SK-N-SH treated with all-trans-retinoic acid at 6 μM for 48 hours (cell line): ENCODE measurements around the gene PRKCE.

ENCODE experiments used
- ATAC-seq: fragments of 200-7000 bp; cut with Tn5 transposase; 3 replicates; pipeline ENCODE4 v1.9.1; 2020; ENCODE audit warnings: mild to moderate bottlenecking, moderate library complexity
- BACH2 ChIP-seq: fragments of 250-450 bp; sonication (Bioruptor Pico); IDR thresholded peaks from 2 replicates; pipeline ENCODE4 v1.9.0; 2021; ENCODE audit warnings: mild to moderate bottlenecking, borderline replicate concordance
- CSDC2 ChIP-seq: fragments of 250-450 bp; sonication (Bioruptor Pico); IDR thresholded peaks from 2 replicates; pipeline ENCODE4 v1.5.0; 2020; ENCODE audit warnings: mild to moderate bottlenecking, moderate library complexity
- CSRNP3 ChIP-seq: fragments of 250-450 bp; sonication (Bioruptor Pico); IDR thresholded peaks from 2 replicates; pipeline ENCODE4 v1.5.1; 2021; ENCODE audit warnings: mild to moderate bottlenecking, moderate library complexity
- ESRRG ChIP-seq: fragments of 250-450 bp; sonication (Bioruptor Pico); IDR thresholded peaks from 2 replicates; pipeline ENCODE4 v1.6.1; 2021; ENCODE audit warnings: mild to moderate bottlenecking
- GLIS3 ChIP-seq: fragments of 250-450 bp; sonication (Bioruptor Pico); IDR thresholded peaks from 2 replicates; pipeline ENCODE4 v1.5.0; 2020; ENCODE audit warnings: mild to moderate bottlenecking, moderate library complexity
- PPARA ChIP-seq: fragments of 250-450 bp; sonication (Bioruptor Pico); IDR thresholded peaks from 2 replicates; pipeline ENCODE4 v1.5.0; 2020; ENCODE audit warnings: mild to moderate bottlenecking, borderline replicate concordance
- RARB ChIP-seq: fragments of 250-450 bp; sonication (Bioruptor Pico); IDR thresholded peaks from 2 replicates; pipeline ENCODE4 v1.8.0; 2021; ENCODE audit warnings: mild to moderate bottlenecking, moderate library complexity
- SNAI2 ChIP-seq: fragments of 250-450 bp; sonication (Bioruptor Pico); IDR thresholded peaks from 2 replicates; pipeline ENCODE4 v1.5.0; 2020; ENCODE audit warnings: mild to moderate bottlenecking, moderate library complexity
- TCF4 ChIP-seq: fragments of 250-450 bp; sonication (Bioruptor Pico); IDR thresholded peaks from 2 replicates; pipeline ENCODE4 v1.8.0; 2021; ENCODE audit warnings: mild to moderate bottlenecking, moderate library complexity, borderline replicate concordance
- TOX ChIP-seq: fragments of 250-450 bp; sonication (Bioruptor Pico); IDR thresholded peaks from 2 replicates; pipeline ENCODE4 v1.8.0; 2021; ENCODE audit warnings: mild to moderate bottlenecking, moderate library complexity, borderline replicate concordance
- ZC3H10 ChIP-seq: fragments of 250-450 bp; sonication (Bioruptor Pico); IDR thresholded peaks from 2 replicates; pipeline ENCODE4 v1.5.1; 2021; ENCODE audit warnings: mild to moderate bottlenecking, moderate library complexity
- ZFP3 ChIP-seq: fragments of 250-450 bp; sonication (Bioruptor Pico); IDR thresholded peaks from 2 replicates; pipeline ENCODE4 v1.5.0; 2020; ENCODE audit warnings: mild to moderate bottlenecking, moderate library complexity
- ZFP30 ChIP-seq: fragments of 450-650 bp; formaldehyde crosslinking; IDR thresholded peaks from 2 replicates; pipeline ENCODE4 v1.5.0; 2022; ENCODE audit warnings: mild to moderate bottlenecking, moderate library complexity
- ZNF565 ChIP-seq: fragments of 450-650 bp; formaldehyde crosslinking; conservative IDR thresholded peaks from 2 replicates; pipeline ENCODE4 v1.5.0; 2020; ENCODE audit warnings: low read depth, mild to moderate bottlenecking, moderate library complexity
- ZNF8 ChIP-seq: fragments of 450-650 bp; formaldehyde crosslinking; IDR thresholded peaks from 2 replicates; pipeline ENCODE4 v1.5.0; 2020; ENCODE audit warnings: mild to moderate bottlenecking, moderate library complexity
- TF ChIP-seq, protein P1 (sequence below): fragments of 250-450 bp; sonication (Bioruptor Pico); IDR thresholded peaks from 2 replicates; pipeline ENCODE4 v1.5.1; 2020; ENCODE audit warnings: low read depth, mild to moderate bottlenecking, moderate library complexity
- TF ChIP-seq, protein P2 (sequence below): fragments of 250-450 bp; sonication (Bioruptor Pico); IDR thresholded peaks from 2 replicates; pipeline ENCODE4 v1.8.0; 2020; ENCODE audit warnings: mild to moderate bottlenecking, moderate library complexity, borderline replicate concordance
- TF ChIP-seq, protein P3 (sequence below): fragments of 250-450 bp; sonication (Bioruptor Pico); IDR thresholded peaks from 2 replicates; pipeline ENCODE4 v1.5.0; 2020; ENCODE audit warnings: mild to moderate bottlenecking, moderate library complexity
- TF ChIP-seq, protein P4 (sequence below): fragments of 250-450 bp; sonication (Bioruptor Pico); IDR thresholded peaks from 2 replicates; pipeline ENCODE4 v1.8.0; 2021; ENCODE audit warnings: low read depth, mild to moderate bottlenecking, moderate library complexity, borderline replicate concordance

PRKCE gene

GRCh38 chr2:46058140-46058539 lies 406.7 kb downstream of the PRKCE start:
- ATAC-seq: no peak
- TF ChIP-seq RARB (CRISPR knock-in tag) (no peak), ZNF565 (CRISPR knock-in tag) (no peak), ZC3H10 (CRISPR knock-in tag) (no peak), TCF4 (CRISPR knock-in tag) (no peak), ESRRG (CRISPR knock-in tag) (no peak), ZFP30 (CRISPR knock-in tag) (no peak), PPARA (CRISPR knock-in tag) (no peak), ZNF8 (no peak), CSDC2 (CRISPR knock-in tag) (no peak)
- TF ChIP-seq, protein P1, sequence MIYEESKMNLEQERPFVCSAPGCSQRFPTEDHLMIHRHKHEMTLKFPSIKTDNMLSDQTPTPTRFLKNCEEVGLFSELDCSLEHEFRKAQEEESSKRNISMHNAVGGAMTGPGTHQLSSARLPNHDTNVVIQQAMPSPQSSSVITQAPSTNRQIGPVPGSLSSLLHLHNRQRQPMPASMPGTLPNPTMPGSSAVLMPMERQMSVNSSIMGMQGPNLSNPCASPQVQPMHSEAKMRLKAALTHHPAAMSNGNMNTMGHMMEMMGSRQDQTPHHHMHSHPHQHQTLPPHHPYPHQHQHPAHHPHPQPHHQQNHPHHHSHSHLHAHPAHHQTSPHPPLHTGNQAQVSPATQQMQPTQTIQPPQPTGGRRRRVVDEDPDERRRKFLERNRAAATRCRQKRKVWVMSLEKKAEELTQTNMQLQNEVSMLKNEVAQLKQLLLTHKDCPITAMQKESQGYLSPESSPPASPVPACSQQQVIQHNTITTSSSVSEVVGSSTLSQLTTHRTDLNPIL (CRISPR knock-in tag): no peak
- TF ChIP-seq, protein P2, sequence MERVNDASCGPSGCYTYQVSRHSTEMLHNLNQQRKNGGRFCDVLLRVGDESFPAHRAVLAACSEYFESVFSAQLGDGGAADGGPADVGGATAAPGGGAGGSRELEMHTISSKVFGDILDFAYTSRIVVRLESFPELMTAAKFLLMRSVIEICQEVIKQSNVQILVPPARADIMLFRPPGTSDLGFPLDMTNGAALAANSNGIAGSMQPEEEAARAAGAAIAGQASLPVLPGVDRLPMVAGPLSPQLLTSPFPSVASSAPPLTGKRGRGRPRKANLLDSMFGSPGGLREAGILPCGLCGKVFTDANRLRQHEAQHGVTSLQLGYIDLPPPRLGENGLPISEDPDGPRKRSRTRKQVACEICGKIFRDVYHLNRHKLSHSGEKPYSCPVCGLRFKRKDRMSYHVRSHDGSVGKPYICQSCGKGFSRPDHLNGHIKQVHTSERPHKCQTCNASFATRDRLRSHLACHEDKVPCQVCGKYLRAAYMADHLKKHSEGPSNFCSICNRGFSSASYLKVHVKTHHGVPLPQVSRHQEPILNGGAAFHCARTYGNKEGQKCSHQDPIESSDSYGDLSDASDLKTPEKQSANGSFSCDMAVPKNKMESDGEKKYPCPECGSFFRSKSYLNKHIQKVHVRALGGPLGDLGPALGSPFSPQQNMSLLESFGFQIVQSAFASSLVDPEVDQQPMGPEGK: no peak

DNA sequence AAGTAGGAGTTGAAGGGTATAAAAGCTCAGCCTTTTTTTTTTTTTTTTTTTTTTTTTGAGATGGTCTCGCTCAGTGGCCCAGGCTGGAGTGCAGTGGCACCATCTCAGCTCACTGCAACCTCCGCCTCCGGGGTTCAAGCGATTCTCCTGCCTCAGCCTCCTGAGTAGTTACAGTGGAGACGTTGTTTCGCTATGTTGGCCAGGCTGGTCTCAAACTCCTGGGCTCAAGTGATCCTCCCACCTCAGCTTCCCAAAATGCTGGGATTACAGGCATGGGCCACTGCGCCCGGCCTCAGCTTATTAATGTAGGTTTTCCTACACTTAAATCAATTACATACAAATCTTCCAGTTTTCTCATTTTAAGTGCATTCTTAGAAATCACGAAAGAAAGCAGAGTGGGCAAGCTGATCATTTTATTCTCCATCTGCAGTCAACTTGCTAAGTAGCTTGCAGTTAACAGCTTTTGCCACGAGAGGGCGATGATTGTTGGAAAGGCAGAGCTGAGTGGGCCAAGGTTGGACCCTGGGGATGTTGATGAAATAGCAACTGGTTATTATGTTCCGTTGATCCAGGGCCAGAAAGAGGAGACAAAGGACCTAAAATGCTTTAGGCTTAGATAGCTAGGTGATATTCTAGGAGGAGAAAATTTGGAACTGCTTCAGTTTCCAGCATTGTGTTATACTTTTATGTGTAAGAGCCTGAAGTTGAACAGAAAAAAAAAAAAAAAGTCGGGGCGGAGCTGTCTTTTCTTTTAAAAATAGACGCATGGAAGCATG lies 411.4 kb downstream of the PRKCE start:
- ATAC-seq: peak; percentile 67
- TF ChIP-seq, protein P1 (CRISPR knock-in tag): no peak
- TF ChIP-seq CSDC2 (CRISPR knock-in tag) (no peak), RARB (CRISPR knock-in tag) (no peak), GLIS3 (no peak), TOX (no peak), SNAI2 (CRISPR knock-in tag) (no peak)
- TF ChIP-seq, protein P3, sequence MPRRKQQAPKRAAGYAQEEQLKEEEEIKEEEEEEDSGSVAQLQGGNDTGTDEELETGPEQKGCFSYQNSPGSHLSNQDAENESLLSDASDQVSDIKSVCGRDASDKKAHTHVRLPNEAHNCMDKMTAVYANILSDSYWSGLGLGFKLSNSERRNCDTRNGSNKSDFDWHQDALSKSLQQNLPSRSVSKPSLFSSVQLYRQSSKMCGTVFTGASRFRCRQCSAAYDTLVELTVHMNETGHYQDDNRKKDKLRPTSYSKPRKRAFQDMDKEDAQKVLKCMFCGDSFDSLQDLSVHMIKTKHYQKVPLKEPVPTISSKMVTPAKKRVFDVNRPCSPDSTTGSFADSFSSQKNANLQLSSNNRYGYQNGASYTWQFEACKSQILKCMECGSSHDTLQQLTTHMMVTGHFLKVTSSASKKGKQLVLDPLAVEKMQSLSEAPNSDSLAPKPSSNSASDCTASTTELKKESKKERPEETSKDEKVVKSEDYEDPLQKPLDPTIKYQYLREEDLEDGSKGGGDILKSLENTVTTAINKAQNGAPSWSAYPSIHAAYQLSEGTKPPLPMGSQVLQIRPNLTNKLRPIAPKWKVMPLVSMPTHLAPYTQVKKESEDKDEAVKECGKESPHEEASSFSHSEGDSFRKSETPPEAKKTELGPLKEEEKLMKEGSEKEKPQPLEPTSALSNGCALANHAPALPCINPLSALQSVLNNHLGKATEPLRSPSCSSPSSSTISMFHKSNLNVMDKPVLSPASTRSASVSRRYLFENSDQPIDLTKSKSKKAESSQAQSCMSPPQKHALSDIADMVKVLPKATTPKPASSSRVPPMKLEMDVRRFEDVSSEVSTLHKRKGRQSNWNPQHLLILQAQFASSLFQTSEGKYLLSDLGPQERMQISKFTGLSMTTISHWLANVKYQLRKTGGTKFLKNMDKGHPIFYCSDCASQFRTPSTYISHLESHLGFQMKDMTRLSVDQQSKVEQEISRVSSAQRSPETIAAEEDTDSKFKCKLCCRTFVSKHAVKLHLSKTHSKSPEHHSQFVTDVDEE (CRISPR knock-in tag): peak; percentile 25; the same call in 1 of the 2 replicates
- TF ChIP-seq, protein P2: no peak
- TF ChIP-seq, all 23 proteins: peak for 1

DNA sequence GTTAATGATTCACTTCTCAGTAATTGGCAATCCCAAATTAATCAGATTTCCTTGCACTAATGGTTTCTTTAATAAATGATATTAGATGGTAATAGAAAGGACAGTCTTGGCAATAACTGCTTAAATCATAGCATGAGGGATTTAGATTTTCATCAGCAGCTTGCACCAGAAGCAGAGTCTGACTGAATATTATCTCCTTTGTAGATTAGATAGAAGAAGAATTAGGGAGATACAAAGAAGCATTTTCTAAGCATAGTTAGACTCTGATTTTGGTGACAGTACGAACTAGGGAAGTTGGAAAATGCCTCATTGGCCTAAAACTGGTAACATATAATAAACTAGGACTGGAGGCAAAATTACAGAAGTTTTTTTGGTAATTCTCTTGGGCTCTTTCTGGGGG lies 412.9 kb downstream of the PRKCE start:
- no peak for ATAC-seq
- TF ChIP-seq, protein P4, sequence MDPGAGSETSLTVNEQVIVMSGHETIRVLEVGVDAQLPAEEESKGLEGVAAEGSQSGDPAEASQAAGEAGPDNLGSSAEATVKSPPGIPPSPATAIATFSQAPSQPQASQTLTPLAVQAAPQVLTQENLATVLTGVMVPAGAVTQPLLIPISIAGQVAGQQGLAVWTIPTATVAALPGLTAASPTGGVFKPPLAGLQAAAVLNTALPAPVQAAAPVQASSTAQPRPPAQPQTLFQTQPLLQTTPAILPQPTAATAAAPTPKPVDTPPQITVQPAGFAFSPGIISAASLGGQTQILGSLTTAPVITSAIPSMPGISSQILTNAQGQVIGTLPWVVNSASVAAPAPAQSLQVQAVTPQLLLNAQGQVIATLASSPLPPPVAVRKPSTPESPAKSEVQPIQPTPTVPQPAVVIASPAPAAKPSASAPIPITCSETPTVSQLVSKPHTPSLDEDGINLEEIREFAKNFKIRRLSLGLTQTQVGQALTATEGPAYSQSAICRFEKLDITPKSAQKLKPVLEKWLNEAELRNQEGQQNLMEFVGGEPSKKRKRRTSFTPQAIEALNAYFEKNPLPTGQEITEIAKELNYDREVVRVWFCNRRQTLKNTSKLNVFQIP (CRISPR knock-in tag): no peak
- TF ChIP-seq ZNF8 (no peak), ZFP3 (CRISPR knock-in tag) (no peak), CSRNP3 (CRISPR knock-in tag) (no peak), TOX (no peak), BACH2 (CRISPR knock-in tag) (no peak)
